ENCODE results near the gene MT4.

Gene MT4

GRCh38 chr16:56564793-56565477, at the start of gene MT4:
TSS of gene MT4 (plus strand) at chr16:56565073. CDS start at chr16:56565129, 56 bp downstream.
- FAIRE-seq (no peak), DNase-seq (ENCODE audit: insufficient read length, low spot score) (no peak)
- no peak for TF ChIP-seq CTCF (IDR thresholded peaks at IDR 0.05; ENCODE audit: insufficient read depth, missing control alignments)

- no peak for FAIRE-seq
- no peak for DNase-seq (ENCODE audit: insufficient read length, low spot score)
Measured at GRCh38 chr16:56515665-56516064, 49.2 kb upstream of the MT4 start.

GRCh38 chr16:56517206-56517605, 47.7 kb upstream of the MT4 start:
- DNase-seq (ENCODE audit: insufficient read length, low spot score) (no peak), FAIRE-seq (no peak)
- no peak for TF ChIP-seq CTCF (IDR thresholded peaks at IDR 0.05; ENCODE audit: insufficient read depth, missing control alignments)

More at GRCh38 chr16:56515665-56516064, 49.2 kb upstream of the MT4 start:
- no peak for TF ChIP-seq CTCF (IDR thresholded peaks at IDR 0.05; ENCODE audit: insufficient read depth, missing control alignments)

- DNase-seq (ENCODE audit: insufficient read length, low spot score) (no peak), FAIRE-seq (no peak)
- no peak for TF ChIP-seq CTCF (IDR thresholded peaks at IDR 0.05; ENCODE audit: insufficient read depth, missing control alignments)
Measured at GRCh38 chr16:56518425-56518824, 46.4 kb upstream of the MT4 start.

- DNase-seq (ENCODE audit: insufficient read length, low spot score) (peak; percentile 36), FAIRE-seq (no peak)
- no peak for TF ChIP-seq CTCF (IDR thresholded peaks at IDR 0.05; ENCODE audit: insufficient read depth, missing control alignments)
Measured at GRCh38 chr16:56519459-56520250, 45.2 kb upstream of the MT4 start, which contains the start of gene BBS2. TSS of gene BBS2 (minus strand) at chr16:56520024. CDS start at chr16:56519862, 162 bp downstream.

- FAIRE-seq (no peak), DNase-seq (ENCODE audit: insufficient read length, low spot score) (no peak)
- no peak for TF ChIP-seq CTCF (IDR thresholded peaks at IDR 0.05; ENCODE audit: insufficient read depth, missing control alignments)
Measured at GRCh38 chr16:56520251-56520577, 44.7 kb upstream of the MT4 start.

- no peak for FAIRE-seq
Measured at GRCh38 chr16:56525236-56525635, 39.6 kb upstream of the MT4 start.

More at GRCh38 chr16:56525236-56525635, 39.6 kb upstream of the MT4 start:
- DNase-seq (ENCODE audit: insufficient read length, low spot score): no peak
- no peak for TF ChIP-seq CTCF (IDR thresholded peaks at IDR 0.05; ENCODE audit: insufficient read depth, missing control alignments)
